Dedifferentiated amniotic fluid mesenchymal stem cell (primary cell): Measurements from ENCODE around the gene SPINK8.
"Not testable (repeated sequence)": the region's sequence is repeated elsewhere in the genome, so short reads cannot be mapped to it uniquely, and the experiment has no call there.

Experiments
- DNase-seq: peaks from one replicate; pipeline ENCODE4 v3.0.0-alpha.2; 2016; ENCODE audit errors: extremely low spot score

Gene SPINK8

GRCh38 chr3:48278884-48279559 lies 54.4 kb downstream of the SPINK8 start:
- DNase-seq = no peak

DNA sequence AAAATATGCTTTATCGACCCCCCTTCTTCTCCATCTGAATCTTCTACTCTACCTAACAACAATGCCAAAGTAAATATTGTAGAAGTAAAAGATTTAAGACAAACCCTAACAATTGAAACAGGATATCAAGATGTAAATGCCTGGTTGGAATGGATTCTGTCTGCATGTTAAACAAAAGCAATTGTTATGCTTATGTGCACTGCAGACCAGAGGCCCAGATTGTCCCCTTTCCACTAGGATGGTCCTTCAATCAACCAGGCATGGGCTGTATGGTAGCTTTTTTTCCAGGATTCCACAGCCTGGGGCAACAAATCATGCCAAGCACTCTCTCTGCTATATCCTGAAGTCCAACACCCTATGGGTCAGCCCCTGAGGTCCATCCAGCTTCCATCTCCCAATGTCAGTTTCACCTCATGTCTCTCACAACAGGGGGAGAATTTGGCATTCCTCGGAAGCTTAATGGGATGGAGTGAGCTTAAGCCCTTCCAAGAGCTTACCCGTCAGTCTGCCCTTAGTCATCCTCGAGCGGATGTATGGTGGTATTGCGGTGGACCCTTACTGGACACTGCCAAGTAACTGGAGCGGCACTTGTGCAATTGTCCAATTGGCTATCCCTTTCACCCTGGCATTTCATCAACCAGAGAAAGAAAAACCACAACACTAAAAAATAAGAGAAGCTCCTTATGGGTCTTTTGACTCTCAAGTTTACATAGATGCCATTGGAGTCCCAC lies 56.4 kb downstream of the SPINK8 start:
- DNase-seq = no peak

- no peak for DNase-seq
Measured at GRCh38 chr3:48275287-48276027, 58.0 kb downstream of the SPINK8 start.

- DNase-seq = no peak
Measured at GRCh38 chr3:48274452-48274851, 59.0 kb downstream of the SPINK8 start.

GRCh38 chr3:48273594-48274211 lies 59.8 kb downstream of the SPINK8 start:
- peak; percentile 60 for DNase-seq

DNA sequence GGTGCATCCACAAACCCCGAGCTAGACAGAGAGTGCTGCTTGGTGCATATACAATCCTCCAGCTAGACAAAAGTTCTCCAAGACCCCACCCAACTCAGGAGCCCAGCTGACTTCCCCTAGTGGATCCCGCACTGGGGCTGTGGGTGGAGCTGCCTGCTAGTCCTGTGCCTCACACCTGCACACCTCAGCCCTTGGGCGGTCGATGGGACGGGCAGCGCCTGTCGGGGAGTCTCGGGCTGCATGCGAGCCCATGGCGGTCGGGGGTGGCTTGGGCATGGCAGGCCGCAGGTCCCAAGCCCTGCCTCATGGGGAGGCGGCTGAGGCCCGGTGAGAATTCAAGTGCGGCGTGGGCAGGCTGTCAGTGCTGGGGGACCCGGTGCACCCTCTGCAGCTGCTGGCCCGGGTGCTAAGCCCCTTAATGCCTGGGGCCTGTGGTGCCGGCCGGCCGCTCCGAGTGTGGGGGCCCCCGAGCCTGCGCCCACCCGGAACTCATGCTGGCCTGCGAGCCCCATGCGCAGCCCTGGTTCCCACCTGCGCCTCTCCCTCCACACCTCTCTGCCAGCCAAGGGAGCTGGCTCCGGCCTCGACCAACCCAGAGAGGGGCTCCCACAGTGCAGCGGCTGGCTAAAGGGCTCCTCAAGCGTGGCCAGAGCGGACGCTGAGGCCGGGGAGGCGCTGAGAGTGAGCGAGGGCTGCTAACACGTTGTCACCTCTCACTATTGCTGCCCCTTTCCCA lies 61.5 kb downstream of the SPINK8 start:
- no peak for DNase-seq

- not testable (repeated sequence) for DNase-seq
Measured at GRCh38 chr3:48271223-48271622, 62.2 kb downstream of the SPINK8 start.

- no peak for DNase-seq
Measured at GRCh38 chr3:48270306-48270705, 63.2 kb downstream of the SPINK8 start.

DNA sequence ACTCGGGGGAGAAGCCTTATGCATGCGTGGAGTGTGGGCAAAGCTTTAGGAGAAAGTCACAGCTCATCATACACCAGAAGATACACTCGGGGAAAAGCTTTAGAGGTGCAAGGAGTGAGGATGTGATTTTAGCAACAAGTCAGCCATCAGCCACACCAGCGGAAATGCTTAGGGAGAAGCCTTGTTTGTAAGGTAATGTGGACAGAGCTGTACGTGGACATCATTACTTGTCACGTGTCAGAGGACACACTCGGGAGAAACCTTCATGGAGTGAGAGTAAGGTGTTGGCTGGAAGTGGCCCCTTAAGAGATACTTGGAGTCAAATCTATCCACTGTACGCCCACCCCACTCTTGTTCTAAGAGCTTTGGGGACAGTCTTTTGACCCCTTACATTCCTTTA lies 63.9 kb downstream of the SPINK8 start:
- DNase-seq = no peak

- DNase-seq = no peak
Measured at GRCh38 chr3:48268936-48269561, 64.4 kb downstream of the SPINK8 start.

GRCh38 chr3:48268381-48268935 lies 65.0 kb downstream of the SPINK8 start:
- no peak for DNase-seq

DNA sequence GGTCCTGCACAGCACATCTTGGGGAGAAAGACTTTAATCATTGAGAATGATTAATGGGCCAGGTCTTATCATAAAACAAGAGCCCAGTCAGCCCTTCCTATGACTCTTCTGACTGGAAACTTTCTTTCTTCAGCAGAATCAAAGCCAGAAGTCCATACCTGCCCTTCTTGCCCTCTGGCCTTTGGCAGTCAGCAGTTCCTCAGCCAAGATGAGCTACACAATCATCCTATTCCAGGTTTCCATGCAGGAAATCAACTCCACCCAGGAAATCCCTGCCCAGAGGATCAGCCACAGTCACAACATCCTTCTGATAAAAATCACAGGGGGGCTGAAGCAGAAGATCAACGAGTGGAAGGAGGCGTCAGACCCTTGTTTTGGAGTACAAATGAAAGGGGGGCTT lies 65.7 kb downstream of the SPINK8 start:
- no peak for DNase-seq

DNA sequence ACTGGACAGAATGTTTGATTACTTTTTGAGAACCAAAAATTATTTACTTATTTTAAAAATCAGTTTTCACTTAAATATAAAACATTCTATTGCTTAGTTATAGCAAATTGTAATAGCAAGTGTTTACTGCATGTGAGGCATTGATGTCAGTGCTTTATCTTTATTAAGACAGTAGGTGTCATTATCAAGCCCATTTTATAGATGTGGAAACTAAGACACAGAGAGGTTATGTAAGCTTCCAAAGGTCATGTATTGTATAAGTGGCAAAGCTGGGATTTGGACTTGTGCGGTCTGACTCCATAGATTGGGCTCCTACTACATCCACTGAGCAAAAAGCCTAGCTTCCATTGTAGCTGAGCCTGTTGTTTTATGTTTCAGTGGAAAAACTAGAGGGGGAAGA lies 74.9 kb downstream of the SPINK8 start:
- no peak for DNase-seq
